Measurements from ENCODE around the gene TNFAIP8L2.

DNA sequence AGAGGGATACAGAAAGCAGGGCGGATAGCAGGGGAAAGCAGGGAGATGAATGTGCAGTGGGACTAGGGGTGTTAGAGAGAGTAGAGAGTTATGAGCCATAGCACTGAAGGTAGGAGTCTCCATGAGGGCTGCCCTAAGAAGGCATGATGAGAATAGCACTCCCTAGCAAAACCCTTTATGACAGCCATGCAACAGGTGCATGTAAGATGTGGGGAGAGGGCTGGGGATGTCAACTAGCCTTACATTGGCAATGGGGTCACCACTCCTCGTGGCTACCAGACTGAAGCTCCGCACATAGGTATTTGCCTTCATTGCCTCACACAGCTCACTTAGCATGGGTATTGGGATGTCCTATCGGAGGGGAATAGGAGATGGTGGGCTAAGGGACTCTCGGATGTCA is 14.7 kb downstream of the TNFAIP8L2 start:
- TF ChIP-seq, protein P1, sequence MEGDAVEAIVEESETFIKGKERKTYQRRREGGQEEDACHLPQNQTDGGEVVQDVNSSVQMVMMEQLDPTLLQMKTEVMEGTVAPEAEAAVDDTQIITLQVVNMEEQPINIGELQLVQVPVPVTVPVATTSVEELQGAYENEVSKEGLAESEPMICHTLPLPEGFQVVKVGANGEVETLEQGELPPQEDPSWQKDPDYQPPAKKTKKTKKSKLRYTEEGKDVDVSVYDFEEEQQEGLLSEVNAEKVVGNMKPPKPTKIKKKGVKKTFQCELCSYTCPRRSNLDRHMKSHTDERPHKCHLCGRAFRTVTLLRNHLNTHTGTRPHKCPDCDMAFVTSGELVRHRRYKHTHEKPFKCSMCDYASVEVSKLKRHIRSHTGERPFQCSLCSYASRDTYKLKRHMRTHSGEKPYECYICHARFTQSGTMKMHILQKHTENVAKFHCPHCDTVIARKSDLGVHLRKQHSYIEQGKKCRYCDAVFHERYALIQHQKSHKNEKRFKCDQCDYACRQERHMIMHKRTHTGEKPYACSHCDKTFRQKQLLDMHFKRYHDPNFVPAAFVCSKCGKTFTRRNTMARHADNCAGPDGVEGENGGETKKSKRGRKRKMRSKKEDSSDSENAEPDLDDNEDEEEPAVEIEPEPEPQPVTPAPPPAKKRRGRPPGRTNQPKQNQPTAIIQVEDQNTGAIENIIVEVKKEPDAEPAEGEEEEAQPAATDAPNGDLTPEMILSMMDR (IDR thresholded peaks at IDR 0.05) = no peak
- no peak for TF ChIP-seq POLR2A (IDR thresholded peaks at IDR 0.05)
- no peak for TF ChIP-seq POLR2AphosphoS5 (IDR thresholded peaks at IDR 0.05; ENCODE audit: insufficient read depth in 1 of 2, low read depth in 1 of 2)
